HepG2 (cell line): Measurements from ENCODE around the gene AKR1A1. TPM values are rescaled to one million over a fixed set of nuclear protein-coding genes. Genes with fewer than 3 reads are reported as not detected.

Experiments
- HOXA3 ChIP-seq: sonication (generic); formaldehyde crosslinking; IDR thresholded peaks from 2 replicates; pipeline ENCODE4 v1.5.0; 2020; ENCODE audit warnings: missing genetic modification reagents
- SP1 ChIP-seq, 2 experiments: fragments of 450-650 bp in 1 of 2; sonication (generic) in 1 of 2; formaldehyde crosslinking in 1 of 2; IDR thresholded peaks; 2 replicates each; pipeline versions ENCODE4 v1.4.0 to v1.6.1; 2016 to 2020; ENCODE audit warnings: missing genetic modification reagents in 1 of 2
- TCF7L2 ChIP-seq: IDR thresholded peaks from 2 replicates; pipeline ENCODE4 v1.6.1; 2011; ENCODE audit warnings: mild to moderate bottlenecking, low read depth, low read length, moderate library complexity
- ZFX ChIP-seq: sonication (generic); formaldehyde crosslinking; IDR thresholded peaks from 2 replicates; pipeline ENCODE4 v1.4.0; 2020; ENCODE audit warnings: mild to moderate bottlenecking, low read depth, missing genetic modification reagents, moderate library complexity
- ZIK1 ChIP-seq: sonication (generic); formaldehyde crosslinking; IDR thresholded peaks from 2 replicates; pipeline ENCODE4 v1.5.0; 2020; ENCODE audit warnings: mild to moderate bottlenecking, low read depth, missing genetic modification reagents, borderline replicate concordance
- ZMYM2 ChIP-seq: sonication (generic); formaldehyde crosslinking; IDR thresholded peaks from 2 replicates; pipeline ENCODE4 v1.8.0; 2022; ENCODE audit warnings: mild to moderate bottlenecking, missing genetic modification reagents
- polyA plus RNA-seq, 8 experiments: library from polyadenylated mRNA; depleted of rRNA in 3 of 8; stranded (reverse) in 7 of 8; unstranded in 1 of 8; fragments of >200 nt; fragmentation: Illumina TruSeq in 4 of 8; extraction: Trizol in 4 of 8; gene quantifications; 2 replicates each; pipeline versions ENCODE4 v1.2.1 to v1.2.3, GENCODE V29; 2011 to 2016; ENCODE audit warnings: low read depth in 4 of 8, missing spikeins in 1 of 8, mixed read lengths in 1 of 8; ENCODE audit not compliant: insufficient read depth in 1 of 8
- total RNA-seq, 5 experiments: library from RNA; depleted of rRNA; stranded (reverse); fragments of >200 nt; fragmentation: Illumina TruSeq; extraction: Trizol; gene quantifications; 2 replicates each; pipeline ENCODE4 v1.2.3, GENCODE V29; 2016; ENCODE audit warnings: low read depth in 1 of 5
- TF ChIP-seq, protein P1 (sequence below): sonication (generic); formaldehyde crosslinking; conservative IDR thresholded peaks from 2 replicates; pipeline ENCODE4 v1.5.0; 2020; ENCODE audit warnings: missing genetic modification reagents
- TF ChIP-seq, protein P2 (sequence below): sonication (generic); formaldehyde crosslinking; IDR thresholded peaks from 2 replicates; pipeline ENCODE4 v1.4.0; 2020; ENCODE audit warnings: missing genetic modification reagents, borderline replicate concordance
- TF ChIP-seq, protein P3 (sequence below): sonication (generic); formaldehyde crosslinking; IDR thresholded peaks from 2 replicates; pipeline ENCODE4 v1.5.0; 2020; ENCODE audit warnings: missing genetic modification reagents
- TF ChIP-seq, protein P4 (sequence below): sonication (generic); formaldehyde crosslinking; conservative IDR thresholded peaks from 2 replicates; pipeline ENCODE4 v1.8.0; 2022; ENCODE audit warnings: missing genetic modification reagents
- TF ChIP-seq, protein P5 (sequence below): sonication (generic); formaldehyde crosslinking; IDR thresholded peaks from 2 replicates; pipeline ENCODE4 v1.8.1; 2022; ENCODE audit warnings: mild to moderate bottlenecking, missing genetic modification reagents
- TF ChIP-seq, protein P6 (sequence below): sonication (generic); formaldehyde crosslinking; IDR thresholded peaks from 2 replicates; pipeline ENCODE4 v1.5.0; 2020; ENCODE audit warnings: missing genetic modification reagents, mild to moderate bottlenecking, borderline replicate concordance
- TF ChIP-seq, protein P7 (sequence below), 2 experiments: sonication (generic) in 1 of 2; formaldehyde crosslinking in 1 of 2; IDR thresholded peaks; 2 replicates each; pipeline versions ENCODE4 v1.4.0 to v1.6.1; 2018 to 2020; ENCODE audit warnings: missing genetic modification reagents in 2 of 2, borderline replicate concordance in 1 of 2, low read depth in 1 of 2, mild to moderate bottlenecking in 1 of 2, missing biosample characterization in 1 of 2

The AKR1A1 gene
- total and polyA plus RNA-seq, 2 of the 13 experiments (the other 11 are each of a cell fraction or from before 2014, with no cell fraction given), result 181 to 217 TPM

DNA sequence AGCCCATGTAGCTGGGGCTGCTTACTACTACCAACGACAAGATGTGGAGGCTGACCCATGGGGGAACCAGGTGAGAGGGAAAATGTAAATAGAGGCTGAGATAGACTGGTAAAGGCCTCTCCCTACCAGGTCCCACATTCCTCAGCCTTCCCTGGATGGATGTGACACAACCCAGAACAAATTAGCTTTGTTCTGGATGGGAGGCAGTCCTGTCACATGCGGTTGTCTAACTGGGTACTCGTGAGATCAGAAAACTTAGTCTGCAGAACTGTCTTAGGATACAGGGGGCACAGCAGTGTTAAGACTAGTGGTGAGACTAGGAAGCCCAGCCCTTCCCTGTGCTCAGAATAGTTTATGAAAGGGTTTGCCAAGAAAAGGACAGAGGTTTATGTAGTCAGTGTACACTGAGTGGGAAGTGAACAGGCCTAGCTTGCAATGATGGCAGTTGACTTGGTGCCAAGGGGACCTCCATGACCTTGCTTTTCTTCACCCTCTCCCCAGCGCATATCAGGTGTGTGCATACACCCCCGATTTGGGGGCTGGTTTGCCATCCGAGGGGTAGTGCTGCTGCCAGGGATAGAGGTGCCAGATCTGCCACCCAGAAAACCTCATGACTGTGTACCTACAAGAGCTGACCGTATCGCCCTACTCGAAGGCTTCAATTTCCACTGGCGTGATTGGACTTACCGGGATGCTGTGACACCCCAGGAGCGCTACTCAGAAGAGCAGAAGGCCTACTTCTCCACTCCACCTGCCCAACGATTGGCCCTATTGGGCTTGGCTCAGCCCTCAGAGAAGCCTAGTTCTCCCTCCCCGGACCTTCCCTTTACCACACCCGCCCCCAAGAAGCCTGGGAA lies 42.1 kb upstream of the AKR1A1 start (continued):
- TF ChIP-seq, protein P1, sequence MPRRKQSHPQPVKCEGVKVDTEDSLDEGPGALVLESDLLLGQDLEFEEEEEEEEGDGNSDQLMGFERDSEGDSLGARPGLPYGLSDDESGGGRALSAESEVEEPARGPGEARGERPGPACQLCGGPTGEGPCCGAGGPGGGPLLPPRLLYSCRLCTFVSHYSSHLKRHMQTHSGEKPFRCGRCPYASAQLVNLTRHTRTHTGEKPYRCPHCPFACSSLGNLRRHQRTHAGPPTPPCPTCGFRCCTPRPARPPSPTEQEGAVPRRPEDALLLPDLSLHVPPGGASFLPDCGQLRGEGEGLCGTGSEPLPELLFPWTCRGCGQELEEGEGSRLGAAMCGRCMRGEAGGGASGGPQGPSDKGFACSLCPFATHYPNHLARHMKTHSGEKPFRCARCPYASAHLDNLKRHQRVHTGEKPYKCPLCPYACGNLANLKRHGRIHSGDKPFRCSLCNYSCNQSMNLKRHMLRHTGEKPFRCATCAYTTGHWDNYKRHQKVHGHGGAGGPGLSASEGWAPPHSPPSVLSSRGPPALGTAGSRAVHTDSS (CRISPR knock-in tag), result no peak
- TF ChIP-seq SP1 (IDR thresholded peaks at IDR 0.05) (no peak), SP1 (CRISPR knock-in tag; IDR thresholded peaks at IDR 0.05) (no peak), ZIK1 (no peak), TCF7L2 (no peak), HOXA3 (CRISPR knock-in tag) (no peak), ZFX (CRISPR knock-in tag) (no peak), ZMYM2 (CRISPR knock-in tag) (no peak)
- TF ChIP-seq, protein P2, sequence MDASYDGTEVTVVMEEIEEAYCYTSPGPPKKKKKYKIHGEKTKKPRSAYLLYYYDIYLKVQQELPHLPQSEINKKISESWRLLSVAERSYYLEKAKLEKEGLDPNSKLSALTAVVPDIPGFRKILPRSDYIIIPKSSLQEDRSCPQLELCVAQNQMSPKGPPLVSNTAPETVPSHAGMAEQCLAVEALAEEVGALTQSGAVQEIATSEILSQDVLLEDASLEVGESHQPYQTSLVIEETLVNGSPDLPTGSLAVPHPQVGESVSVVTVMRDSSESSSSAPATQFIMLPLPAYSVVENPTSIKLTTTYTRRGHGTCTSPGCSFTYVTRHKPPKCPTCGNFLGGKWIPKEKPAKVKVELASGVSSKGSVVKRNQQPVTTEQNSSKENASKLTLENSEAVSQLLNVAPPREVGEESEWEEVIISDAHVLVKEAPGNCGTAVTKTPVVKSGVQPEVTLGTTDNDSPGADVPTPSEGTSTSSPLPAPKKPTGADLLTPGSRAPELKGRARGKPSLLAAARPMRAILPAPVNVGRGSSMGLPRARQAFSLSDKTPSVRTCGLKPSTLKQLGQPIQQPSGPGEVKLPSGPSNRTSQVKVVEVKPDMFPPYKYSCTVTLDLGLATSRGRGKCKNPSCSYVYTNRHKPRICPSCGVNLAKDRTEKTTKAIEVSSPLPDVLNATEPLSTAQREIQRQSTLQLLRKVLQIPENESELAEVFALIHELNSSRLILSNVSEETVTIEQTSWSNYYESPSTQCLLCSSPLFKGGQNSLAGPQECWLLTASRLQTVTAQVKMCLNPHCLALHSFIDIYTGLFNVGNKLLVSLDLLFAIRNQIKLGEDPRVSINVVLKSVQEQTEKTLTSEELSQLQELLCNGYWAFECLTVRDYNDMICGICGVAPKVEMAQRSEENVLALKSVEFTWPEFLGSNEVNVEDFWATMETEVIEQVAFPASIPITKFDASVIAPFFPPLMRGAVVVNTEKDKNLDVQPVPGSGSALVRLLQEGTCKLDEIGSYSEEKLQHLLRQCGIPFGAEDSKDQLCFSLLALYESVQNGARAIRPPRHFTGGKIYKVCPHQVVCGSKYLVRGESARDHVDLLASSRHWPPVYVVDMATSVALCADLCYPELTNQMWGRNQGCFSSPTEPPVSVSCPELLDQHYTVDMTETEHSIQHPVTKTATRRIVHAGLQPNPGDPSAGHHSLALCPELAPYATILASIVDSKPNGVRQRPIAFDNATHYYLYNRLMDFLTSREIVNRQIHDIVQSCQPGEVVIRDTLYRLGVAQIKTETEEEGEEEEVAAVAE (CRISPR knock-in tag), result 0 out of 2 replicates have a peak, but pooled peaks have one; percentile 37
- TF ChIP-seq, protein P3, sequence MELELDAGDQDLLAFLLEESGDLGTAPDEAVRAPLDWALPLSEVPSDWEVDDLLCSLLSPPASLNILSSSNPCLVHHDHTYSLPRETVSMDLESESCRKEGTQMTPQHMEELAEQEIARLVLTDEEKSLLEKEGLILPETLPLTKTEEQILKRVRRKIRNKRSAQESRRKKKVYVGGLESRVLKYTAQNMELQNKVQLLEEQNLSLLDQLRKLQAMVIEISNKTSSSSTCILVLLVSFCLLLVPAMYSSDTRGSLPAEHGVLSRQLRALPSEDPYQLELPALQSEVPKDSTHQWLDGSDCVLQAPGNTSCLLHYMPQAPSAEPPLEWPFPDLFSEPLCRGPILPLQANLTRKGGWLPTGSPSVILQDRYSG, result no peak
- TF ChIP-seq, protein P4, sequence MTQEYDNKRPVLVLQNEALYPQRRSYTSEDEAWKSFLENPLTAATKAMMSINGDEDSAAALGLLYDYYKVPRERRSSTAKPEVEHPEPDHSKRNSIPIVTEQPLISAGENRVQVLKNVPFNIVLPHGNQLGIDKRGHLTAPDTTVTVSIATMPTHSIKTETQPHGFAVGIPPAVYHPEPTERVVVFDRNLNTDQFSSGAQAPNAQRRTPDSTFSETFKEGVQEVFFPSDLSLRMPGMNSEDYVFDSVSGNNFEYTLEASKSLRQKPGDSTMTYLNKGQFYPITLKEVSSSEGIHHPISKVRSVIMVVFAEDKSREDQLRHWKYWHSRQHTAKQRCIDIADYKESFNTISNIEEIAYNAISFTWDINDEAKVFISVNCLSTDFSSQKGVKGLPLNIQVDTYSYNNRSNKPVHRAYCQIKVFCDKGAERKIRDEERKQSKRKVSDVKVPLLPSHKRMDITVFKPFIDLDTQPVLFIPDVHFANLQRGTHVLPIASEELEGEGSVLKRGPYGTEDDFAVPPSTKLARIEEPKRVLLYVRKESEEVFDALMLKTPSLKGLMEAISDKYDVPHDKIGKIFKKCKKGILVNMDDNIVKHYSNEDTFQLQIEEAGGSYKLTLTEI, result no peak
- TF ChIP-seq, protein P5, sequence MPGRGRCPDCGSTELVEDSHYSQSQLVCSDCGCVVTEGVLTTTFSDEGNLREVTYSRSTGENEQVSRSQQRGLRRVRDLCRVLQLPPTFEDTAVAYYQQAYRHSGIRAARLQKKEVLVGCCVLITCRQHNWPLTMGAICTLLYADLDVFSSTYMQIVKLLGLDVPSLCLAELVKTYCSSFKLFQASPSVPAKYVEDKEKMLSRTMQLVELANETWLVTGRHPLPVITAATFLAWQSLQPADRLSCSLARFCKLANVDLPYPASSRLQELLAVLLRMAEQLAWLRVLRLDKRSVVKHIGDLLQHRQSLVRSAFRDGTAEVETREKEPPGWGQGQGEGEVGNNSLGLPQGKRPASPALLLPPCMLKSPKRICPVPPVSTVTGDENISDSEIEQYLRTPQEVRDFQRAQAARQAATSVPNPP (CRISPR knock-in tag), result 0 out of 2 replicates have a peak, but pooled peaks have one; percentile 21
- TF ChIP-seq, protein P6, sequence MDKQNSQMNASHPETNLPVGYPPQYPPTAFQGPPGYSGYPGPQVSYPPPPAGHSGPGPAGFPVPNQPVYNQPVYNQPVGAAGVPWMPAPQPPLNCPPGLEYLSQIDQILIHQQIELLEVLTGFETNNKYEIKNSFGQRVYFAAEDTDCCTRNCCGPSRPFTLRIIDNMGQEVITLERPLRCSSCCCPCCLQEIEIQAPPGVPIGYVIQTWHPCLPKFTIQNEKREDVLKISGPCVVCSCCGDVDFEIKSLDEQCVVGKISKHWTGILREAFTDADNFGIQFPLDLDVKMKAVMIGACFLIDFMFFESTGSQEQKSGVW (CRISPR knock-in tag), result no peak
- TF ChIP-seq, protein P7, sequence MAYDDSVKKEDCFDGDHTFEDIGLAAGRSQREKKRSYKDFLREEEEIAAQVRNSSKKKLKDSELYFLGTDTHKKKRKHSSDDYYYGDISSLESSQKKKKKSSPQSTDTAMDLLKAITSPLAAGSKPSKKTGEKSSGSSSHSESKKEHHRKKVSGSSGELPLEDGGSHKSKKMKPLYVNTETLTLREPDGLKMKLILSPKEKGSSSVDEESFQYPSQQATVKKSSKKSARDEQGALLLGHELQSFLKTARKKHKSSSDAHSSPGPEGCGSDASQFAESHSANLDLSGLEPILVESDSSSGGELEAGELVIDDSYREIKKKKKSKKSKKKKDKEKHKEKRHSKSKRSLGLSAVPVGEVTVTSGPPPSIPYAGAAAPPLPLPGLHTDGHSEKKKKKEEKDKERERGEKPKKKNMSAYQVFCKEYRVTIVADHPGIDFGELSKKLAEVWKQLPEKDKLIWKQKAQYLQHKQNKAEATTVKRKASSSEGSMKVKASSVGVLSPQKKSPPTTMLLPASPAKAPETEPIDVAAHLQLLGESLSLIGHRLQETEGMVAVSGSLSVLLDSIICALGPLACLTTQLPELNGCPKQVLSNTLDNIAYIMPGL (CRISPR knock-in tag; IDR thresholded peaks at IDR 0.05; ENCODE audit: borderline replicate concordance in 1 of 2, low read depth in 1 of 2), result 0 out of 4 replicates have a peak, but pooled peaks of 1 of the 2 experiments have one; percentile 14
